Motor neuron (in vitro differentiated cells): ENCODE data around the gene SEC23A. TPM values are rescaled to one million over a fixed set of nuclear protein-coding genes. Genes with fewer than 3 reads are reported as not detected.
"Not testable (repeated sequence)": the region's sequence is repeated elsewhere in the genome, so short reads cannot be mapped to it uniquely, and the experiment has no call there.

Experiments used
- ATAC-seq, 8 experiments: fragments of 200-7000 bp; cut with Tn5 transposase; replicated peaks in 6 of 8; 2 replicates each; pipeline ENCODE4 v1.8.0; 2021; ENCODE audit warnings: mild to moderate bottlenecking in 8 of 8, moderate library complexity in 8 of 8
- H3K27ac ChIP-seq, 2 donors: fragments of 250-450 bp; sonication (Bioruptor Pico); 2 replicates each; pipeline ENCODE4 v1.9.0; 2021; ENCODE audit warnings: antibody characterized with exemption in 2 of 2, mild to moderate bottlenecking in 2 of 2, moderate library complexity in 1 of 2
- H3K4me1 ChIP-seq, 2 donors: fragments of 250-450 bp; sonication (Bioruptor Pico); replicated peaks in 1 of 2; 2 replicates each; pipeline ENCODE4 v1.6.1; 2021; ENCODE audit warnings: antibody characterized with exemption in 2 of 2, mild to moderate bottlenecking in 2 of 2, moderate library complexity in 1 of 2
- H3K4me3 ChIP-seq, 5 donors: fragments of 250-450 bp; sonication (Bioruptor Pico); 2 replicates each; pipeline ENCODE4 v1.9.0; 2021; ENCODE audit warnings: antibody characterized with exemption in 5 of 5, mild to moderate bottlenecking in 5 of 5, moderate library complexity in 4 of 5
- WGBS, 10 experiments: fragments of 450-650 bp; shearing (Covaris generic); methylation state at CpG; one replicate each; pipeline ENCODE4 v1.0.0; 2022; 5-methylcytosine and 5-hydroxymethylcytosine counted together
- in situ Hi-C, 9 experiments: fragments of 400-800 bp; cut with MboI; loops; one replicate each; pipeline ENCODE4 v1.15.0; 2021; ENCODE audit warnings: low sequenced_read_pairs in 9 of 9, low pct_unique_long_range_greater_than_20kb in 2 of 9; ENCODE audit not compliant: unreplicated experiment in 9 of 9
- total RNA-seq, 8 experiments: library from RNA; unstranded; fragments of 300-600 nt; gene quantifications; 2 replicates each; pipeline versions ENCODE4 v1.2.3 to v1.2.4, GENCODE V29; 2022

SEC23A gene
- total RNA-seq, 8 experiments from 2014 or later: 50.6 to 112 (median 73.2) TPM

- no peak overlapping the region for H3K27ac ChIP-seq
- no peak overlapping the region for H3K4me3 ChIP-seq
- in situ Hi-C loops: no loop called here
- peaks cover 0 to 8% of the 10 kb centered on the region in 2 donors for H3K4me1 ChIP-seq
- ATAC-seq: no peak
Observed at GRCh38 chr14:39035336-39035735, 67.7 kb downstream of the SEC23A start.

- Histone ChIP-seq H3K4me1 (peaks cover 0 to 8% of the 10 kb centered on the region in 2 donors), H3K27ac (no peak overlapping the region), H3K4me3 (no peak overlapping the region)
- 0 to 88% (median 13%) methylated on average over 1 to 3 of the region's 3 CpGs; no CpG with 5 or more reads in 1 of the 10 experiments for WGBS, 10 experiments
- in situ Hi-C loops: no loop called here
- peak; percentile 38 to 80 (median 52) for ATAC-seq
Observed at GRCh38 chr14:39034481-39035296, 68.3 kb downstream of the SEC23A start.

- 4 to 93% (median 25%) methylated on average over 2 to 4 of the region's 4 CpGs; no CpG with 5 or more reads in 1 of the 10 experiments for WGBS, 10 experiments
- in situ Hi-C loops: no loop called here
- peak in 5 of 8 experiments; percentile 36 to 64 (median 50) for ATAC-seq
- Histone ChIP-seq H3K4me3 (no peak overlapping the region), H3K27ac (no peak overlapping the region), H3K4me1 (peaks cover 0 to 8% of the 10 kb centered on the region in 2 donors)
Observed at GRCh38 chr14:39033371-39033770, 69.7 kb downstream of the SEC23A start.

GRCh38 chr14:39030209-39030608 is 72.8 kb downstream of the SEC23A start:
- no peak overlapping the region for H3K4me3 ChIP-seq
- ATAC-seq: peak in 1 of 8 experiments; percentile 18
- no peak overlapping the region for H3K27ac ChIP-seq
- H3K4me1 ChIP-seq: peaks cover 0 to 8% of the 10 kb centered on the region in 2 donors
- in situ Hi-C loops: no loop called here
- WGBS, 10 experiments: 80 to 100% (median 98%) methylated on average over 1 to 5 of the region's 10 CpGs; no CpG with 5 or more reads in 4 of the 10 experiments

- WGBS, 10 experiments: 90 to 100% (median 97%) methylated on average over 1 to 7 of the region's 8 CpGs; no CpG with 5 or more reads in 2 of the 10 experiments
- Histone ChIP-seq H3K27ac (no peak overlapping the region), H3K4me3 (no peak overlapping the region), H3K4me1 (peaks cover 0 to 8% of the 10 kb centered on the region in 2 donors)
- no peak for ATAC-seq
- in situ Hi-C loops: no loop called here
Observed at GRCh38 chr14:39029789-39030188, 73.2 kb downstream of the SEC23A start.

GRCh38 chr14:39028620-39029019 is 74.4 kb downstream of the SEC23A start:
- in situ Hi-C loops: no loop called here
- Histone ChIP-seq H3K4me3 (no peak overlapping the region), H3K27ac (no peak overlapping the region), H3K4me1 (peaks cover 0 to 6% of the 10 kb centered on the region in 2 donors)
- ATAC-seq: no peak

GRCh38 chr14:39025810-39026627 is 77.0 kb downstream of the SEC23A start:
- in situ Hi-C loops: no loop called here
- Histone ChIP-seq H3K27ac (no peak overlapping the region), H3K4me1 (no peaks in the 10 kb centered on the region), H3K4me3 (no peak overlapping the region)
- no peak for ATAC-seq
- WGBS, 10 experiments: 55 to 100% (median 91%) methylated on average over 1 to 3 of the region's 3 CpGs; no CpG with 5 or more reads in 3 of the 10 experiments

GRCh38 chr14:39025250-39025809 is 77.7 kb downstream of the SEC23A start:
- in situ Hi-C loops: no loop called here
- Histone ChIP-seq H3K4me1 (no peaks in the 10 kb centered on the region), H3K27ac (no peak overlapping the region), H3K4me3 (no peak overlapping the region)
- ATAC-seq: no peak
- 49 to 100% (median 81%) methylated on average over 1 to 3 of the region's 3 CpGs; no CpG with 5 or more reads in 4 of the 10 experiments for WGBS, 10 experiments

- no peak overlapping the region for H3K4me3 ChIP-seq
- H3K27ac ChIP-seq: no peak overlapping the region
- 77 to 98% (median 89%) methylated on average over 3 to 11 of the region's 12 CpGs; no CpG with 5 or more reads in 1 of the 10 experiments for WGBS, 10 experiments
- in situ Hi-C loops: loop anchor here in 2 of 9 experiments (25.0 kb wide), 2 partner anchors 137 to 287 kb away; no protein-coding TSS in a partner anchor
- no peaks in the 10 kb centered on the region for H3K4me1 ChIP-seq
- ATAC-seq: no peak
Observed at GRCh38 chr14:39023939-39024871, 78.8 kb downstream of the SEC23A start.

- in situ Hi-C loops: loop anchor here in 2 of 9 experiments (10.0 to 25.0 kb wide), 3 partner anchors 130 to 293 kb away; no protein-coding TSS in a partner anchor
- H3K4me3 ChIP-seq: peak overlapping the region in 3 of 5 donors; percentile 6 to 21 (median 18)
- not testable (repeated sequence) for H3K4me1 ChIP-seq, H3K27ac ChIP-seq
- ATAC-seq: peak in 2 of 8 experiments; percentile 26 to 35
- 26 to 100% (median 50%) methylated on average over 1 to 7 of the region's 33 CpGs; no CpG with 5 or more reads in 3 of the 10 experiments for WGBS, 10 experiments
Observed at GRCh38 chr14:39017096-39018016, 85.7 kb downstream of the SEC23A start.

- no peak overlapping the region for H3K4me3 ChIP-seq
- 67 to 100% (median 88%) methylated on average over 1 to 3 of the region's 4 CpGs; no CpG with 5 or more reads in 3 of the 10 experiments for WGBS, 10 experiments
- in situ Hi-C loops: loop anchor here in 2 of 9 experiments (10.0 to 25.0 kb wide), 3 partner anchors 129 to 292 kb away; no protein-coding TSS in a partner anchor
- peak in 2 of 8 experiments; percentile 3 to 25 for ATAC-seq
- H3K27ac ChIP-seq: no peak overlapping the region
- peaks cover 5 to 9% of the 10 kb centered on the region in 2 donors for H3K4me1 ChIP-seq
Observed at GRCh38 chr14:39016733-39017095, 86.3 kb downstream of the SEC23A start.
